ENCODE results near the gene NT5DC3. TPM values are rescaled to one million over a fixed set of nuclear protein-coding genes. Genes with fewer than 3 reads are reported as not detected.

NT5DC3 gene
- total RNA-seq, 1 donor from 2014 or later = 3.1 TPM

DNA sequence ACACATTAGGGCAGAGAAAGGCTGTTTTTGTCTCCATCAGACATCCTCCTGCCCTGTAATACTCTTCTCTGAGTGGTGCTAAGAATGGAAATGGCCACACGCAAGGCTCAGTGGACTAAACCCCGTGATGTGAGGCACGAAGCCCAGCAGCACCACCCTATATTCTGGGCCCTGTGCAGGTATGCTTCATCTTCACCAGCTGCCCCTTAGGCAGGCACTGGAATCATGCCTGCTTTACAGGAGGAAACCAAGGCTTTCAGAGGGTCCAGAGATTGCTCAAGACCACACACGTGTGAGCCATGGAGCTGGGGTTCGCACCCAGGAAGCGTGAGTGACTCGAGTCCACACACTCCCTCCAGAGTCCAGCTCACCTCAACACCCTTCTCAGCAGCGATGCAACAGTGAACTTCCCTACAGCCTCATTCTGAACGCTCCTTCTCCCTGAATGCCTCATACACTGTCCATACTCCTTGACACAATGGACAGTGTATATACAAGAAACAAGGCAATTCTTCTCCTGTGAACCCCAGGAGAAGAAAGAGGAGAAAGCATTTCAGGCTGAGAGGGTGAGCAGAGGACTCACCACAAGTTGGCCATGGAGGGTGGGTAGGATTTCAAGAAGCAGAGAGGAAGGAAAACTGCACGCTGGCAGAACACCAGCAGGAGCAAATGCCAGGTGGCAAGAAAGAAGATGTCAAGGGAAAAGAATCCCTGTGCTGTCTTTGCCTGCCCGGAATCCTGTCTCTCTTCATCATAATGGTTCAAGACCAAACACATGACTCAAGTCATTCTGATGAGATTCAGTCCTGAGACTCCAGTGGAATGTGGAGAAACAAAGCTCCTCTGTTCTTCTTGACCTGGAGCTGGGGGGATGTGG lies 39.1 kb downstream of the NT5DC3 start:
- intact Hi-C loops (cut with micrococcal nuclease) = no loop called here
- H3K4me1 ChIP-seq = peaks cover 19% of the 10 kb centered on the region

GRCh38 chr12:103799857-103800771 lies 40.9 kb downstream of the NT5DC3 start:
- Histone ChIP-seq H3K27me3 (ENCODE audit: low read depth) (no peaks in the 10 kb centered on the region), H3K4me3 (peak overlapping the region; percentile 43), H3K4me1 (peaks cover 19% of the 10 kb centered on the region), H3K27ac (replicated peaks) (peak overlapping the region; percentile 61), H3K9me3 (replicated peaks) (no peaks in the 10 kb centered on the region), H3K36me3 (peaks cover 8% of the 10 kb centered on the region)
- intact Hi-C loops (cut with micrococcal nuclease) = no loop called here
- peak; percentile 67 for DNase-seq
- TF ChIP-seq, protein P1, sequence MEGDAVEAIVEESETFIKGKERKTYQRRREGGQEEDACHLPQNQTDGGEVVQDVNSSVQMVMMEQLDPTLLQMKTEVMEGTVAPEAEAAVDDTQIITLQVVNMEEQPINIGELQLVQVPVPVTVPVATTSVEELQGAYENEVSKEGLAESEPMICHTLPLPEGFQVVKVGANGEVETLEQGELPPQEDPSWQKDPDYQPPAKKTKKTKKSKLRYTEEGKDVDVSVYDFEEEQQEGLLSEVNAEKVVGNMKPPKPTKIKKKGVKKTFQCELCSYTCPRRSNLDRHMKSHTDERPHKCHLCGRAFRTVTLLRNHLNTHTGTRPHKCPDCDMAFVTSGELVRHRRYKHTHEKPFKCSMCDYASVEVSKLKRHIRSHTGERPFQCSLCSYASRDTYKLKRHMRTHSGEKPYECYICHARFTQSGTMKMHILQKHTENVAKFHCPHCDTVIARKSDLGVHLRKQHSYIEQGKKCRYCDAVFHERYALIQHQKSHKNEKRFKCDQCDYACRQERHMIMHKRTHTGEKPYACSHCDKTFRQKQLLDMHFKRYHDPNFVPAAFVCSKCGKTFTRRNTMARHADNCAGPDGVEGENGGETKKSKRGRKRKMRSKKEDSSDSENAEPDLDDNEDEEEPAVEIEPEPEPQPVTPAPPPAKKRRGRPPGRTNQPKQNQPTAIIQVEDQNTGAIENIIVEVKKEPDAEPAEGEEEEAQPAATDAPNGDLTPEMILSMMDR (IDR thresholded peaks at IDR 0.05; ENCODE audit: borderline replicate concordance) = no peak

More for the DNA sequence above, 39.1 kb downstream of the NT5DC3 start:
- Histone ChIP-seq H3K36me3 (no peaks in the 10 kb centered on the region), H3K27me3 (ENCODE audit: low read depth) (no peaks in the 10 kb centered on the region), H3K4me3 (no peak overlapping the region), H3K27ac (replicated peaks) (no peak overlapping the region), H3K9me3 (replicated peaks) (no peaks in the 10 kb centered on the region)
- no peak for DNase-seq
- TF ChIP-seq, protein P1 (IDR thresholded peaks at IDR 0.05; ENCODE audit: borderline replicate concordance) = no peak

- Histone ChIP-seq H3K27ac (replicated peaks) (no peak overlapping the region), H3K27me3 (ENCODE audit: low read depth) (no peaks in the 10 kb centered on the region), H3K9me3 (replicated peaks) (no peaks in the 10 kb centered on the region), H3K4me3 (no peak overlapping the region), H3K36me3 (peaks cover 8% of the 10 kb centered on the region), H3K4me1 (peaks cover 19% of the 10 kb centered on the region)
- TF ChIP-seq, protein P1 (IDR thresholded peaks at IDR 0.05; ENCODE audit: borderline replicate concordance) = no peak
- no peak for DNase-seq
- intact Hi-C loops (cut with micrococcal nuclease) = no loop called here
Measured at GRCh38 chr12:103799504-103799856, 41.6 kb downstream of the NT5DC3 start.

- TF ChIP-seq, protein P1 (IDR thresholded peaks at IDR 0.05; ENCODE audit: borderline replicate concordance) = no peak
Measured at GRCh38 chr12:103798586-103798985, 42.4 kb downstream of the NT5DC3 start.

More at GRCh38 chr12:103798586-103798985, 42.4 kb downstream of the NT5DC3 start:
- intact Hi-C loops (cut with micrococcal nuclease) = no loop called here
- no peaks in the 10 kb centered on the region for H3K9me3 ChIP-seq (replicated peaks)
- H3K4me3 ChIP-seq = no peak overlapping the region
- DNase-seq = no peak
- no peak overlapping the region for H3K27ac ChIP-seq (replicated peaks)
- H3K27me3 ChIP-seq (ENCODE audit: low read depth) = no peaks in the 10 kb centered on the region
- peaks cover 19% of the 10 kb centered on the region for H3K4me1 ChIP-seq
- H3K36me3 ChIP-seq = peaks cover 9% of the 10 kb centered on the region
